Measurements from ENCODE around the gene TPRN.

TPRN gene

DNA sequence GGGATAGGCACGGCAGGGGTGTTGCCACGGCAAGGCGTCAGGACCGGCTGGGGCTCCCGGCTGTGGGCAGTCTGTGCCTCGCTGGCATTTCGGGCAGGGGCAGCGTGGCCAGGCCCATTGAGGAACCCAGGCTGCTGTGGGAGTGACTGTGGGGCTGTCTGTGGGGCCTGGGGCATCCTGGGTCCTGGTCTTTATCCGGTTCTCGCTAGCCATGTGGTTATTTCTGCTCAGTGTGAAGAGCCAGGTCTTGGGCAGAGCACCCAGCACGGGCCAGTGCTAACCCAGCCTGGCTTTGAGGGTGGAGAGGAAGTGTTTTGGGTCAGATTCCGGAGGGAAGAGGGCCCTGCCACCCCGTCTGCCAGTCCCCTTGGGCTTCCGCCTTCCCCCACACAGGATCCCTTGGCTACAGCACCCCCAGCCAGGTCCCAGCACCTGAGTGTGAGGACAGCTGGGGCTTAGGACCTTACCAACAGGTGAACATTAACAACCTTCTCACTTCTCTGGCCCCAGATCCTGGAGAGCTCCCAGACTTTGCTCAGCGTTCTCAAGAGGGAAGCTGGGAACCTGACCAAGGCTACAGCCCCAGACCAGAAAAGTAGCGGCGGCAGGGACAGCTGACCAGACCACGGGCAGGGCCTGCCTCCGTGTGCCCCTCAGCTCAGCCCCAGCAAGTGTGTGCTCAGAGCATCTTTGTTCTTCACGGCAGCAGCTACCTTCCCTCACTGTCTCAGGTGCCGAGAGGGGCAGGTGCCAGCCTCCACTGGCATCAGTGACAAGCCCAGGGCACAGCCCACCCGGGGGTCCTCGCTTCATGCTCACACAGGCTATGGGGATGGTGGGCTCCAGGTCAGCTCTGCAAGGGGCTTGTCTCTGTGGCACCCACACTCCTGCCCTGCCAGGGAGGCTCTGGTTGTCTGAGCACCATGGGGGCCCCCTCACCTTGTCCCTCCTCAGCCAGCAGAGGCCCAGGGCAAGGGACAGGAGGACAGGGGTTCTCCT lies 10.9 kb downstream of the TPRN start:
- no peak for DNase-seq (ENCODE audit: low read depth in 3 of 3)

DNA sequence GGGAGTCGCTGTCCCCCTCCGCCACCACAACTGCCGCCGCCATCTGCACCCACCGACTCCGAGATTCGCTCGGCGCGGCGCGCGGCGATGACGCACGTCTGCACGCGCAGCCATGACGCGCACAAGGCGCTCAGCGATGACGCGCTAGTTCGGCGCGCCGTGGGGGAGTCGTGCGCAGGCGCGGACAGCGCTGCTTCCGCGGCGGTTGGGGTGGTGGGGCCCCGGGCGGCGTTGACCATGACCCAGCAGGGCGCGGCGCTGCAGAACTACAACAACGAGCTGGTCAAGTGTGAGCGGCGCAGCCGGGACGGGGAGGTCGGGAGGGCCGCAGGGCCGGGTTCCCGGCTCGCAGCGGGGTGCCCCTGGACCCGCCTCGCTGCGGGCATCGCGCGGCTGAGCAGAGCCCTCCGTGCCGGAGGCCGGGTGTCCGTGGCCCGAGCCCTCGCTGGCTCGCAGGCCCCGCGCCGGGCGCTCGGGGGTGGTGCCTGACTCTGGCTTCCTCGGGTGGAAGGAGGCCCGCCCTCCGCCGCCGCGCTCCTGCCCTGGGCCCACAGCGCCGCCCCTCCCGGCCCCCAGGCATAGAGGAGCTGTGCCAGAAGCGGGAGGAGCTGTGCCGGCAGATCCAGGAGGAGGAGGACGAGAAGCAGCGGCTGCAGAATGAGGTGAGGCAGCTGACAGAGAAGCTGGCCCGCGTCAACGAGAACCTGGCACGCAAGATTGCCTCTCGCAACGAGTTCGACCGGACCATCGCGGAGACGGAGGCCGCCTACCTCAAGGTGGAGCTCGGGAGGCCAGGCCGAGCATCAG lies 11.8 kb downstream of the TPRN start, which contains the start of the genes ANAPC2 and SSNA1:
Gene ANAPC2, minus strand, starts transcription at position 71 of the 807 bp plus-strand sequence. Its CDS starts 28 bp downstream, at position 43.
Gene SSNA1, plus strand, starts transcription at position 187 of the 807 bp plus-strand sequence. Its CDS starts 51 bp downstream, at position 238.
- DNase-seq (ENCODE audit: low read depth in 3 of 3) = peak; percentile 83 to 90 (median 88)

GRCh38 chr9:137188086-137188489 lies 12.5 kb downstream of the TPRN start:
- no peak for DNase-seq (ENCODE audit: low read depth in 3 of 3)

DNA sequence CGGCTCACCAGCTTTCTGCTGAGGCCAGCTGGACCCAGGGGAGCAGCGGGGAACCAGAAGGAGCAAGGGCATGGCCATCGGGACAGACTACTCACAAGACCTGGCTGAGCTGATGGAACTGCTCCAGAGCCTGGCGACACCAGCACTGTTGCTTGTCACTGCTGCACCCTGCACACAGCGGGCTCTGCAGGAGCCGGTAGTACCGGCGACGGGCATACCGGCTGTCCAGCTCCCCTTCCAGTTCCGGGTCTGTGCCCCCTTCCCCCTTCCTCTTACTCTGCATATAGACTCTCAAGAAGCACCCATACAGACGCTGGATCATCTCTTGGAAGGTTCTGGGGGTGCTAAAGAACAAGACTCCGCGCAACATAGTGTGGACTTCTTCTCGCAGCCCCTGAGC lies 13.2 kb downstream of the TPRN start:
- DNase-seq (ENCODE audit: low read depth in 3 of 3) = no peak

DNA sequence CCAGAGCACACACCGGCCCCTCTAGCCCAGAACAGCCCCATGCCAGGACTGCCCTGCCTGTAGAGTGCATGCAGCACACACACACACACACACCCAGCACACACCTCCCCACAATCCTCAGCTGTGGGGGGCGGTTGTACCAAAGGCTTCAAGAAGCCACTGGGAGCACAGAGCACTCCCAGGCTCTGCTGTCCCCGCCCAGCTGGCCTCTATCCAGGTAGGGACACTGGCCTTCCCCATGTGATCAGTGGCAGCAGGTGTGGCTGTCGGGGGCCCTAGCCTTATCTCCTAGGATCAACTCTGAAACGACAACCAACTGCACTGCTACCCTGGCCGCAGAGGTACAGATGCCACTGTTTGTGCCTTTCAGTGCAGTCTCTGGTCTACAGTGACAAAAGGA lies 14.2 kb downstream of the TPRN start:
- DNase-seq (ENCODE audit: low read depth in 3 of 3) = no peak

GRCh38 chr9:137185921-137186320 lies 14.6 kb downstream of the TPRN start:
- DNase-seq (ENCODE audit: low read depth in 3 of 3) = no peak

DNA sequence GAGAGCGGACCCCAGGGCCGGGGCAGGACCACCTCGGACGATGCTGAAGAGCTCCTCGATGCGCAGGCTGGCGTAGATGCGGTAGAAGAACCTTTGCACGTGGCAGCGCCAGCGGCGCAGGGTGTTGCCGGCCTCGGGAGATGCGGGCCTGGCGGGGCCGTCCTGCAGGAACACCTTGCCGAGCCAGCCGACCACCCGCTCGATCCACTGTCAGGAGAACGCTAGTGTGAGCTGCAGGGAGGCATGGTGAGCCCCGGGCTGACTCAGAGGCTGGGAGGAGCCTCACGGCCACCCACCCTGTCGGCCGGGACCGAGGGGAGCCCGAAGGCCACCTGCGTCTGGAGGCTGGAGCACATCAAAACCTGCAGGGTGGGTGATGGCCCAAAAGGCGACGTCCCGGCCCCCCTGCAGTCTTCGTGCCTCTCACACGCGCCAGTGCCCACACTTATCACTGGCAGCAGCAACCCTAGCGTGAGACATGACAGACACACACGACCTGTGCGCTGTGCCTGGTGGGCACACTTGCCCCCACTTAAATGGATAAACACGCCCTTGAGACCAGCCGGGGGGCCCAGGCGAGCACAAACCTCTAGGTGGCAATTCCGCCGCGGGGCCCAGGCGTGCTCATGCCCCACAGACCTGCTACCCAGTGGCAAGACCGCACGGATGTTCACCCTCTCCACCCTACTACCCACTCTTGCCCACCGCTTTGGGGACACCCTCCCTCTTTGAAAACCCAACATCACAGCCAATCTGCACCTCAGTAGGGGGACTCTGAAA lies 15.5 kb downstream of the TPRN start:
- DNase-seq (ENCODE audit: low read depth in 3 of 3) = no peak

DNA sequence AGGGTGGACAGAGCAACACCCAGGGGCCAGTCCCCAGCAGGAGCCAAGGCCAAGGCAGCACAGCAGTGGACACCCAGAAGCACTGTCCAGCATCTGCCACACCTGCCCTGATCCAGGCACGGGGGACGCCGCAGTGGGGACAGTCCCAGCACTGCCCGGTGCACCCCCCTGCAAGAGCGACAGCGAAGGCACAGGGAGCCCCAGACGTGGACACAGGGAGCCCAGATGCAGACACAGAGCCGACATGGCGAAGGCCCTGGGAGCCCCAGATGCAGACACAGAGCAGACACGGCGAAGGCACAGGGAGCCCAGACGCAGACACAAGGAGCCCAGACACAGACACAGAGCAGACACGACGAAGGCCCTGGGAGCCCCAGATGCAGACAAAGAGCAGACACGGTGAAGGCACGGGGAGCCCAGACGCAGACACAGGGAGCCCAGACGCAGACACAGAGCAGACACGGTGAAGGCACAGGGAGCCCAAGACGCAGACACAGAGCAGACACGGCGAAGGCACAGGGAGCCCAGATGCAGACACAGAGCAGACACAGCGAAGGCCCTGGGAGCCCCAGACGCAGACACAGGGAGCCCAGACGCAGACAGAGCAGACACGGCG lies 16.5 kb downstream of the TPRN start:
- no peak for DNase-seq (ENCODE audit: low read depth in 3 of 3)

GRCh38 chr9:137182836-137183235 lies 17.7 kb downstream of the TPRN start:
- DNase-seq (ENCODE audit: low read depth in 3 of 3) = no peak

DNA sequence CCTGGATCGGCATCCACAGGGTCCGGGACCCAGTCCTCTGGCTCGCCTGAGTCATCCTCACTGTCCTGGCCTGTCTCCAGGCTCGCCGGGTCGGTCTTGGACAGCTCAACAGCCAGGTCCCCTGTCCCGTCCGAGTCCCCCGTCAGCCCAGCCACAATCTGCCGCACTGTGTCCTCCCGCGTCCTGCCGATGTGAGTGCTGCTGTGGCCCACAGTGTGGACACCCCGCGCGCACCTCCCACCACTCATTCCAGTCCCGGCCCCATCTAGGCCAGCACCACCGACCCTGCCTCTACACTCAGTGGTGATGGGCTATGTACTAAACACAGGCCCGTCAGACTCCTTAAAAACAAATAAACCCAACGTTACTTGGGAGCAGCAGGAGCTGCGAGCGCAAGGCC lies 18.9 kb downstream of the TPRN start:
- DNase-seq (ENCODE audit: low read depth in 3 of 3) = no peak

- no peak for DNase-seq (ENCODE audit: low read depth in 3 of 3)
Observed at GRCh38 chr9:137180491-137180890, 20.1 kb downstream of the TPRN start.

GRCh38 chr9:137179761-137180160 lies 20.8 kb downstream of the TPRN start:
- DNase-seq (ENCODE audit: low read depth in 3 of 3) = no peak

- no peak for DNase-seq (ENCODE audit: low read depth in 3 of 3)
Observed at GRCh38 chr9:137178939-137179630, 21.5 kb downstream of the TPRN start.

DNA sequence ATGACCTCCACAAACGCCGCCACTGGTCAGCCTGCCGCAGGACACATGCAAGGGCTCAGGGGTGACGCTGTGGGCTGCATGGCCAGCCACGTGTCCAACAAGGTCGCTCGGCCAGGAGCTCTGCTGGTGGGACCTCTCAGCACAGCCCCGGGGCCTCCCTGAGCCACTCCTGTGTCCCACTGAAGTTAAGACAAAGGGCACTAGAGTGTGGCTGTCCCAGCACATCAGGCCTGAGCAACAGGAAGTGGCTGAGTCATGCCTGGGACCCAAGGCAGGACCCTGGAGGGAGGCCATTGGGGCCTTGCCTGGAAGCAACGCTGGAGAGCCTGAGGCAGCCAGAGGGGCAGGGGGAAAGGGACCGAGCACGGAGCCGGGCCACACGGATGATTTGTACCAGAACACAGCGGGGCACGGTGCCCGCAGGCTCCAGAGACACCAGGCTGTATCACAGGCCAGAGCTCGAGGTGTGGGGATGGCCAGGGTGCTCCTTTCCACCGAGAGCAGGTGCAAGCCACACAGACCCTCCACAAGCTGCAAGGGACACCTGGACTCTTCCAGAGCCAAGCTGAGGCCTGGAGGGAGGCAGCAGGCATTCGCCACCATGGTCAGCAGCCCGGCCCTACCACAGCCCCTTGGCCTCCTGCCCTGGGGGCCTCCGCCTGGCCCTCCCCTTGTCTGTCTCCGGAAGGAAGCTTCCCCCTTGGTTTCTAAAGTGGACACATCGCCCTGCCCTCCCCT lies 22.2 kb downstream of the TPRN start:
- DNase-seq (ENCODE audit: low read depth in 3 of 3) = no peak

GRCh38 chr9:137176302-137177182 lies 24.0 kb downstream of the TPRN start:
- DNase-seq (ENCODE audit: low read depth in 3 of 3) = no peak

GRCh38 chr9:137175345-137175961 lies 25.1 kb downstream of the TPRN start:
- DNase-seq (ENCODE audit: low read depth in 3 of 3) = no peak

GRCh38 chr9:137174722-137175293 lies 25.7 kb downstream of the TPRN start:
- no peak for DNase-seq (ENCODE audit: low read depth in 3 of 3)

Data from stimulated activated CD4-positive, alpha-beta T cell treated with anti-CD3 and anti-CD28 coated beads, TNF-alpha, amount 100 ng/mL, for 24 hours (primary cell).